HG03064 (cell line): ENCODE measurements around the gene FMO1.
"Not testable (repeated sequence)": the region's sequence is repeated elsewhere in the genome, so short reads cannot be mapped to it uniquely, and the experiment has no call there.

ENCODE experiments used
- ATAC-seq: cut with Tn5 transposase; IDR thresholded peaks from one replicate; pipeline ENCODE4 v1.9.1; 2021; ENCODE audit warnings: low read depth; ENCODE audit not compliant: unreplicated experiment

Gene FMO1

DNA sequence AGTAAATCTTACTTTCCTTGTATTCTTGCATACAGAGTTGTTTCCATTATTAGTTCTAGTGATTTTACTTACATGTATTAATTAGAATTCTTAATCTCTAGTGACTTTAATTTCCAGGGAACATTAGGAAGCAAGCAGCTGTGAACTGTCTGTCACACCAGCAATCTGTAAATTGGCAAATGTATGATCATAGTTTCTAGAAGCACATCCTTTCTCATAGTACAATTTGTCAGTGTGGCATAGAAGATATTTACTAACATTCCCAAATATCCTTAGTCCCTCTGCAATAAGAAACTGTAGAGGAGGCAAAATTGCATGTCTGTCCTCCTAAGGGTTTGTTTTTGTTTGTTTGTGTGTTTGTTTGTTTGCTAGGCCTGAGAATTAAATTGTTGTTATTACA, 17.0 kb upstream of the FMO1 start:
- ATAC-seq = no peak

GRCh38 chr1:171233183-171233582, 15.1 kb upstream of the FMO1 start:
- ATAC-seq = no peak

GRCh38 chr1:171236231-171236630, 12.1 kb upstream of the FMO1 start:
- ATAC-seq = not testable (repeated sequence)

DNA sequence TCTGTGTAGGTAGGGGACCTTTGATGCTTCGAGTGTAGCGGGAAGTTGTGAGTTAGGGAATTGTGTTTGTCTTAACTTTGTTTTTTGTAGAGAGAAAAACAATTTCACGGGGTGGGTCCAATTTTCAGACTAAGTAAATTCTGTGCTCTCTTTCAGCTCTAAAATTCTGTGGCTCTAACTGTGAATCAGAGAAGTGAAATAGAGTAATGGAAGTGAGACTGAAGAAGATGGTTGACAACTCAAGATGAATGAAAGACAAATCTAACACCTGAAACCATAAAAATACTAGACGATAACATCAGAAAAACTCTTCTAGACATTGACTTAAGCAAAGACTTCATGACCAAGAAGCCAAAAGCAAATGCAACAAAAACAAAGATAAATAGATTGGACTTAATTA, 4.4 kb upstream of the FMO1 start:
- ATAC-seq = no peak

DNA sequence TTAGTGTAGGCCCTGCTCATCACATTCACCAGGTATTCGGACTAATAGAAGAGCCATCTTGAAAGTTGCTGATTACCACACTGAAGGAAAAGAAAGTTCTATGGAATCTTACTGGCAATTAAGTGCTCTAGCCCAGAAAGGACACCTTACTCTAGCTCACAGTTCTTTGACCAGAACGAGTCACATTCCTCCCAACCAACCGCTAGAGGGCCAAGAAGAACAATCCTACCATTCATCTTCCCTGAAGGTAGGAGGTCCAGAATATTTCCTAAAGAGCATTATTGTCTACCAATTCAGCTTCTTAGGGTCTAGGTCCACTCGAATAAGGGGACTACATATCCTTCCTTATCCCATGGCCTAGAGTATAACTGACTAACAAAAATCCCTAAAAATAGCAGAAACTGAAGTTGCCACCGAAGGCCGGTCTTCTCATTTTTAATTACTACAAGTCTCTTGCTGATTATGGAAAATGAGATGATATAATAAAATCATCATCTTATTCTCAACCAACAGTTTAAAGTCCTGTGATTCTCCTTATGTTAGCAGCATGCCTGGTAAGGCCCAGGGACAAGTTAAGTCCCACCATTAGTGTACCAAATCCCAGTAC, 2.7 kb upstream of the FMO1 start:
- no peak for ATAC-seq

DNA sequence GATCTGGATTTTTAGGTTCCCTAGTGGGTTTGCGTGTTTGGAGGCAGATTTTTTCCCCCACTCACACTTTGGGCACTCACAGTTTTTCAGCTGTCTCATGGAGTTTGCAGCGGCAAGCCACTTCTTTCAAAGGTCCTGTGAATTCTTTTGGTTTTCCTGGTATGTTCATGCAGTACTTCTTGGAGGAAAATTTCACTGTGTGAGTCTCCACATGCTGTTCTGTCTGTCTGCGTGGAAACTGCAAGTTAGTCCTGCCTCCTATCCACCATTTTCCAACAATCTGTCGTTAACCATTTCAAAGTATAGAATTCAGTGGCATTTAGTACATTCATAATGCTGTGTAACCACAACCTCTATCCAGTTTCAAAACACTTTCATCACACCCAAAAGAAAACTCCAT, 793 bp upstream of the FMO1 start:
- ATAC-seq = no peak

DNA sequence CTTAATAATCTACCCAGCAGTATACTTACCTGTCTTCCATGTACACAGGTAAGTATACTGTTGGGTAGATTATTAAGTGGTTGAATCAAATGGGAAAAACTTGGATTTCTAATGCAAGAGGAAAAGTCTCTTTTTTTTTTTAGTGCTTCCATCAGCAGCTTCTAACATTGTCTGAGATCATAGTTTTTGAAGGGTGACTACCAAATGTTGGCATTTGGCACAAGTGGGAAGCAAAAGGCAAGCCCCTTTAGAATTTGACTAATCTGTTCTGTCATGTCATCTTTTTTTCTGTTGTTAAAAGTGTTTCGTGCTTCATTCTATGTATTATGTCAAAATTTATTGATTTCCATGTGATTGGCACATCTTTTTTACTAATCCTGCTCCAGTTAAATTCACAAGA, 547 bp downstream of the FMO1 start:
- no peak for ATAC-seq

DNA sequence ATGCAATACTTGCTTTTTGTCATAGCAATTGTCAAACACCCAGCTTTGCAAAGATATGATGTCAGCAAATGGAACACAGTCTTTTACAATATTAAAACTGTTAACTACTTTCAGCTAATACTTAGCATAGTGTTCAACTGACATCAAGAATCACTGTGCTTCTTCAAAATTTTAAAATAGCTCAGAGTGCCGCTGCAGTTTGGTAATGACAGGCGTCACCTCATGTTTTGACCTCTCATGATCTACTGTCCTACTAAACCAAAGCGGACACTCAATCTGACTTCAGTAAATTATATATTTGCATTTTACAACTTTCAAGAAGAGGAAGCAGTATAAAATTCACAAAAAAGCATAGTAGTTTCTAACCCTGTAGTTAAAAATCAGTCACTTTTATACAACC, 2.0 kb downstream of the FMO1 start:
- ATAC-seq = no peak

DNA sequence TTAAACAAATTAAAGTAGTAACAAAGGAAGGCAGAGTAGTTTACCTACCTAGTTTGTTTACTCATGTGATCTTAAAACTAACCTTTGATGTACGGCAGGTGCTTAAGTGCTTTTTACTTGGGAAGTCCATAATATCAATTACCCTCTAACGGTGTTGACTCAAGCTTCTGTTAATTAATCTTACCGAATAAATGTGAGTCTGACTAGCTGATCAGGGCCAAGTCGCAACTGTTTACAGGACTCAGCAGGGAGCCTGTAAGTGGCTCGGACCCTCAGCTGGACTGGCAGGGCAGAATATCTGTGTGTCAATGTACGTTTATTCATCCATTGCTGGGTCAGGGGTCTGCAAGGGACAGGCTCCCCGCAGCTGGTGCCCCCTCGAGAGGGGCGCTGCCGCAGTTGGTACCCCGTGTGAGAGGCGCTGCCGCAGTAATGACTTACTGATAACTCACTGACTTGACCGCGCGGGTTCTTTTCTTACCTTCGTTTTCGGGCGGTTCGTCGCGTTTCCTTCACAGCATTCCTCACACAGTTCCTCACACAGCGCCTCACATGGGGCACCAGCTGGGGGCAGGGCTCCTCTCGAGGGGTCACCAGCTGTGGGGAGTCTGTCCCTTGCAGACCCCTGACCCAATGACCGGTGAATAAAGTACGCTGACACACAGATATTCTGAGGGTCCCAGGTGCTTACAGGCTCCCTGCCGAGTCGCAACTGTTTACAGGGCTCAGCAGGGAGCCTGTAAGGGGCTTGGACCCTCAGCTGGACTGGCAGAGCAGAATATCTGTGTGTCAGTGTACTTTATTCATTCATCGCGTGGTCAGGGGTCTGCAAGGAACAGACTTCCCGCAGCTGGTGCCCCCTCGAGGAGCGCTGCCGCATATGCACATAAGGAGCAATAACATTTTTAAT, 3.0 kb downstream of the FMO1 start:
- no peak for ATAC-seq

DNA sequence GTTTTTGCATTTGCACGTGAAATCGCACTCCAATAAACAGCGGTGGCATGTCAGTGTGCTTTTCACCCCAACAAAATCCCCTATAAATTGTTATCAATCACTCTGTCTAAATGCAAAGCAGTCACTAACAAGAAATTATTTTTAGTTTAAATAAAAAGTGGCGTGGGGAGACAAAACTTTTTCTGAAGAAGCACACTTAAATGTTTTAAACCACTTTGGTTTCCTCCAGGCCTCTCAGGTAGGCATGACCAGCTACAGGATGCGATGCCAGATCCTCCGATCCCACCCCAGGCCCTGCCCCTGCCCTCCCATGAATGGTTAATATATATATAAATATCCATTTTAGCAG, 3.6 kb downstream of the FMO1 start:
- no peak for ATAC-seq

DNA sequence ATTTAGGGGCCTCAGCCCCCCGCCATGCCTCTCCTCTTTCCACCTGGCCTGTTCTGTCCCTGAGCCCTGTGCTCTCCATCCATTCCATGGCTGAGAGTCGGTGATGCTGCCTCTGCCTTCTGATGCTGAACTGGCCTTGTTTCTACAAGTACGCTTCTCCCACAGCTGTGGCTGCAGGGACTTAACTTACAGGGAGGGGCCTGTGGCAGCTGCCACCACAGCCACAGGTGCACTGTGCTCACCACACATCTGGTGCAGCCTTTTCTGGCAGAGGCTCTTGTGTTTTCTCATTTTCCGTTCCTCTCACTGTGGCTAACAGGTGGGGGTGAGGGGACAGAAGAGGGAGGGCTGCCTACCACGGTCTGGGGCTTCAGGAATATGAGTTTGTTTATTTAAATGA, 4.2 kb downstream of the FMO1 start:
- ATAC-seq = peak; percentile 89

DNA sequence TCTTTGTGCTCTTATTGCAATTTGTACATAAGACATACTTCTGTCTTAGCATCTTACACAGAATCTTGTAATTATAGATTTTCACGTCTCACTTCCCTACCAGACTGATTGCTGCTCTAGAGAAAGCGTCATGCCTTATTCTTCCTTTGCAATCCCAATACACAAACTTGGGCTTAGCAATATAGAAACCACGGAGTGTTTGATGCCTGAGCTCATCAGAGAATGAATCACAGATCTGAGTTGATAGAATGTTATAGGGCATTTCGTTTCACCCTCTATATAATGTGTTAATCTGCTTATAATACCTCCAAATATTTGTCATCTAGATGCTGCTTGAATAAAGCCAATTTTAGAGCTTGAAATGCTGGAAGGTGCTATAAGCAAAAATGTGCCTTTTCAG, 6.6 kb downstream of the FMO1 start:
- no peak for ATAC-seq

- ATAC-seq = no peak
These were observed 8.8 kb downstream of the FMO1 start for GRCh38 chr1:171256940-171257606.

- ATAC-seq = no peak
These were observed 9.3 kb downstream of the FMO1 start for GRCh38 chr1:171257607-171258076.

DNA sequence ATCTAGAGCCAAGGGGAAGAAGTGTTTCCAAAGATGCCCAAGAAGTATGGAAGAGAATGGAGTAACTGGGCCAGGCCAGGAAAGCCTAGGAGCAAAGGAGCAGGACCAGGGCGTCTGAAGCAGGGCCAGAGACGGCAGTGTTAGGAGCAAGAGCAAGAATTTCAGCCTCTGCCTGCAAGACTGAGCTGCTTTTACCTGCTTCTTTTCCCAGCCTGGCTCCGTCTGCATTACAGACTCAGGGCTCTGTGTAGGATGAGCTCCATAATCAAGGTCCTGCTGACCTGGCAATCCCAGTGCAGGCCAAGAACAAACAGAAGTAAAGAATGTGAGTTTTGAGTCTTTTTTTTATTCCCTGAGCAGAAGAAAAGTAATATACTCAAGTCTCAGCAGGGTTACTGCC, 10.1 kb downstream of the FMO1 start:
- no peak for ATAC-seq

- ATAC-seq = no peak
These were observed 10.6 kb downstream of the FMO1 start for GRCh38 chr1:171258943-171259342.

DNA sequence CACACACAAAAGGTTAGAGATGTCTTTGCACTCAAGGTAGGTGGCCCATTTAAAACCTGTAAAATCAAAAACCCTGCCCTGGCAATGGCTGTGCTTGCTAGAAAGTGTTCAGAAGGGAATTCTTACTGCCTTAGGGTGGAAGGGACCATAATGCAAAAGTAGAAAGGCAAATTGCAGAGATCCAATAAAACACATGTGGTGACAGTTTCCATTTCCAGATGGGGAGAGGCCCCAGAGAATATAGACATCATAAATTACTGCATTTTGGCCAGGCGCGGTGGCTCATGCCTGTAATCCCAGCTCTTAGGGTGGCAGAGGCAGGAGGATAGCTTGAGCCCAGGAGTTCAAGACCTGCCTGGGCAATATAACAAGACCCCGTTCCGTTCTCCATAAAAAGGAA, 13.0 kb downstream of the FMO1 start:
- ATAC-seq = no peak

DNA sequence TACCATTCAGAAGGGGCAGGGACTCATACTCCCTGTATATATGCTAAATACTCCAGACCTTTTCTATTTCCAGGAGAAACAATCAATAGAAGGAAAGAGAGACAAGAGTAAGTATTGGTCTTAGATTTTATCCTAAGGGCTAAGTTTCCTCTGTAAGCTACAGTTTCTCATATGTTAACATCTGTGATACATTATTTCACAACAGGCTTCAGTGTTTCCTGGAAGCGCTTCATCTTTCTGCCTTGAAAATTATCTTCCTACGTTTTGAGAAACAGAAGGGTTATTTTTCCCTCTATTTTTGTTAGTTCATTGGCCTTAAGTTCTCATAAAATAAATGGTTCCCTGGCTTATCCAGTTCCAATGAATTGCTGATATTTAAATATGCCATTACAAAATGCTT, 15.6 kb downstream of the FMO1 start:
- ATAC-seq = no peak

DNA sequence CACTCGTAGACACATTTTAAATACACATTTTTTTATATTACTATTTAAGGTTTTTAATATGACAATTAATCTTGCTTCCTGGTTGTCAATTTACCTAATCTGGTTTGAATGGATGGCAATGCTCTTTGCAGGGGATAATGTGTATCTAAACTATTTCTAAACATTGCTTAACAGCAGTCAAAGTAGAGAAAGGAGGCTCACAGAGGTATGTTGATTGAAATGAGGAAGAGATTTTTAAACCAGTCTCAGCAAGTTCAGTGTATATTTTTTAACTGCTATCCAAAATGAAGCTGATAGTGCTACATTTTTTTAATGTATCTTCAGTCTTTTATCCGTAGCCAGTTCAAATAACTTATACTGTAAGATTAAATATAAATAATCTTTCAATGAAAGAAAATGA, 17.4 kb downstream of the FMO1 start:
- ATAC-seq = no peak

DNA sequence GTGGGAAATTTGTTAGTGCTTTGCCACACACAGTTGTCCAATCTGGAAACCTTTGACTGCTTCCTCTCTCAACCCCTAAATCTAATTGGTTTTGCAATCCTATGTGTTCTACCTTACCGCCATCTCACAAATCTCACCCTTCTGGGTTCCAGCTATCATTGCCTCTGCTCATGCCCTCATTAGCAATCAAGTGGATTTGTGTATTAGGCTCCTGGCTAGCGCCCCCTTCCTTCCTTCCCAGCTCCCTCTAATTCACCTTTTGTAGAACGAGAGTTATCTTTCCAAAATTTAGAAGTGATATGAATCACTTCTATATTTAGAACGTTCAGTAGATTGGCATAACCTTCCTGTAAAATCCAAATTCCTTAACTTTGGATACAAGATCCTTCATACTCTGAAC, 18.6 kb downstream of the FMO1 start:
- ATAC-seq = no peak

DNA sequence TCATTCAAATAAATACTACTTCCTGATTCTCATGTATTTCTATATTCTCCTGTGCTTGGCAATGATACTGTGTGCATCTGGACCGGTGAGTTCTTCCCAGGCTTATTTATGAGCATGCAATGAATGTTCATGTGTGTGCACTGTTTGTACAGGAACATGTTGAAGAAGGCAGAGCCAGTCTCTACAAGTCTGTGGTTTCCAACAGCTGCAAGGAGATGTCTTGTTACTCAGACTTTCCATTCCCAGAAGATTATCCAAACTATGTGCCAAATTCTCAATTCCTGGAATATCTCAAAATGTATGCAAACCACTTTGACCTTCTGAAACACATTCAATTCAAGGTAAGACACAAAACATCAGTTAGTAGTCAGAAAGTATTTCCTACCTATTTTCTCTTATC, 19.1 kb downstream of the FMO1 start:
- no peak for ATAC-seq

- ATAC-seq = no peak
These were observed 22.5 kb downstream of the FMO1 start for GRCh38 chr1:171270806-171271205.
